Measurements from ENCODE around the gene TBC1D2.

Gene TBC1D2

GRCh38 chr9:98185611-98186171 lies 69.8 kb downstream of the TBC1D2 start:
- H3K27me3 ChIP-seq (replicated peaks; ENCODE audit: control insufficient read depth, insufficient read depth, low read length): no peaks in the 10 kb centered on the region

GRCh38 chr9:98185021-98185567 lies 70.4 kb downstream of the TBC1D2 start:
- no peak for DNase-seq (ENCODE audit: low read depth)
- Histone ChIP-seq H3K36me3 (ENCODE audit: control insufficient read depth, insufficient read depth, low read length, severe bottlenecking) (no peaks in the 10 kb centered on the region), H3K4me3 (ENCODE audit: low read length) (no peak overlapping the region), H3K4me1 (ENCODE audit: control insufficient read depth, insufficient read depth, low read length) (no peaks in the 10 kb centered on the region), H3K9ac (ENCODE audit: low read length) (no peak overlapping the region), H3K27me3 (replicated peaks; ENCODE audit: control insufficient read depth, insufficient read depth, low read length) (peaks cover 2% of the 10 kb centered on the region), H3K9me3 (ENCODE audit: control insufficient read depth, low read length) (no peaks in the 10 kb centered on the region)

More at GRCh38 chr9:98185611-98186171, 69.8 kb downstream of the TBC1D2 start:
- H3K36me3 ChIP-seq (ENCODE audit: control insufficient read depth, insufficient read depth, low read length, severe bottlenecking): no peaks in the 10 kb centered on the region
- H3K9ac ChIP-seq (ENCODE audit: low read length): no peak overlapping the region
- no peaks in the 10 kb centered on the region for H3K9me3 ChIP-seq (ENCODE audit: control insufficient read depth, low read length)
- H3K4me1 ChIP-seq (ENCODE audit: control insufficient read depth, insufficient read depth, low read length): no peaks in the 10 kb centered on the region
- no peak overlapping the region for H3K4me3 ChIP-seq (ENCODE audit: low read length)
- no peak for DNase-seq (ENCODE audit: low read depth)

- no peak for DNase-seq (ENCODE audit: low read depth)
- no peak overlapping the region for H3K9ac ChIP-seq (ENCODE audit: low read length)
- peaks cover 5% of the 10 kb centered on the region for H3K27me3 ChIP-seq (replicated peaks; ENCODE audit: control insufficient read depth, insufficient read depth, low read length)
- no peaks in the 10 kb centered on the region for H3K36me3 ChIP-seq (ENCODE audit: control insufficient read depth, insufficient read depth, low read length, severe bottlenecking)
- H3K9me3 ChIP-seq (ENCODE audit: control insufficient read depth, low read length): no peaks in the 10 kb centered on the region
- no peak overlapping the region for H3K4me3 ChIP-seq (ENCODE audit: low read length)
- H3K4me1 ChIP-seq (ENCODE audit: control insufficient read depth, insufficient read depth, low read length): no peaks in the 10 kb centered on the region
Observed at GRCh38 chr9:98184326-98184725, 71.1 kb downstream of the TBC1D2 start.

GRCh38 chr9:98182889-98183599 lies 72.4 kb downstream of the TBC1D2 start:
- no peak for DNase-seq (ENCODE audit: low read depth)
- peaks cover 5% of the 10 kb centered on the region for H3K27me3 ChIP-seq (replicated peaks; ENCODE audit: control insufficient read depth, insufficient read depth, low read length)
- no peaks in the 10 kb centered on the region for H3K4me1 ChIP-seq (ENCODE audit: control insufficient read depth, insufficient read depth, low read length)

GRCh38 chr9:98182069-98182820 lies 73.2 kb downstream of the TBC1D2 start:
- no peak overlapping the region for H3K9ac ChIP-seq (ENCODE audit: low read length)
- H3K27me3 ChIP-seq (replicated peaks; ENCODE audit: control insufficient read depth, insufficient read depth, low read length): peaks cover 5% of the 10 kb centered on the region
- no peak for DNase-seq (ENCODE audit: low read depth)
- no peak overlapping the region for H3K4me3 ChIP-seq (ENCODE audit: low read length)
- no peaks in the 10 kb centered on the region for H3K9me3 ChIP-seq (ENCODE audit: control insufficient read depth, low read length)
- H3K36me3 ChIP-seq (ENCODE audit: control insufficient read depth, insufficient read depth, low read length, severe bottlenecking): no peaks in the 10 kb centered on the region
- H3K4me1 ChIP-seq (ENCODE audit: control insufficient read depth, insufficient read depth, low read length): no peaks in the 10 kb centered on the region

More at GRCh38 chr9:98182889-98183599, 72.4 kb downstream of the TBC1D2 start:
- no peak overlapping the region for H3K4me3 ChIP-seq (ENCODE audit: low read length)
- no peak overlapping the region for H3K9ac ChIP-seq (ENCODE audit: low read length)
- H3K9me3 ChIP-seq (ENCODE audit: control insufficient read depth, low read length): no peaks in the 10 kb centered on the region
- no peaks in the 10 kb centered on the region for H3K36me3 ChIP-seq (ENCODE audit: control insufficient read depth, insufficient read depth, low read length, severe bottlenecking)

- peaks cover 6% of the 10 kb centered on the region for H3K27me3 ChIP-seq (replicated peaks; ENCODE audit: control insufficient read depth, insufficient read depth, low read length)
- no peaks in the 10 kb centered on the region for H3K36me3 ChIP-seq (ENCODE audit: control insufficient read depth, insufficient read depth, low read length, severe bottlenecking)
- H3K4me3 ChIP-seq (ENCODE audit: low read length): no peak overlapping the region
- H3K9ac ChIP-seq (ENCODE audit: low read length): no peak overlapping the region
- H3K9me3 ChIP-seq (ENCODE audit: control insufficient read depth, low read length): no peaks in the 10 kb centered on the region
- H3K4me1 ChIP-seq (ENCODE audit: control insufficient read depth, insufficient read depth, low read length): no peaks in the 10 kb centered on the region
- DNase-seq (ENCODE audit: low read depth): no peak
Observed at GRCh38 chr9:98181746-98182068, 73.7 kb downstream of the TBC1D2 start.

- H3K9me3 ChIP-seq (ENCODE audit: control insufficient read depth, low read length): no peaks in the 10 kb centered on the region
- H3K36me3 ChIP-seq (ENCODE audit: control insufficient read depth, insufficient read depth, low read length, severe bottlenecking): no peaks in the 10 kb centered on the region
- no peak overlapping the region for H3K9ac ChIP-seq (ENCODE audit: low read length)
- H3K27me3 ChIP-seq (replicated peaks; ENCODE audit: control insufficient read depth, insufficient read depth, low read length): peaks cover 8% of the 10 kb centered on the region
- no peaks in the 10 kb centered on the region for H3K4me1 ChIP-seq (ENCODE audit: control insufficient read depth, insufficient read depth, low read length)
- DNase-seq (ENCODE audit: low read depth): no peak
- H3K4me3 ChIP-seq (ENCODE audit: low read length): no peak overlapping the region
Observed at GRCh38 chr9:98180996-98181395, 74.5 kb downstream of the TBC1D2 start.

- DNase-seq (ENCODE audit: low read depth): no peak
- Histone ChIP-seq H3K27me3 (replicated peaks; ENCODE audit: control insufficient read depth, insufficient read depth, low read length) (peaks cover 13% of the 10 kb centered on the region), H3K4me1 (ENCODE audit: control insufficient read depth, insufficient read depth, low read length) (no peaks in the 10 kb centered on the region), H3K9ac (ENCODE audit: low read length) (no peak overlapping the region), H3K4me3 (ENCODE audit: low read length) (no peak overlapping the region), H3K36me3 (ENCODE audit: control insufficient read depth, insufficient read depth, low read length, severe bottlenecking) (no peaks in the 10 kb centered on the region), H3K9me3 (ENCODE audit: control insufficient read depth, low read length) (no peaks in the 10 kb centered on the region)
Observed at GRCh38 chr9:98178874-98179850, 76.3 kb downstream of the TBC1D2 start.

- H3K9ac ChIP-seq (ENCODE audit: low read length): no peak overlapping the region
- H3K36me3 ChIP-seq (ENCODE audit: control insufficient read depth, insufficient read depth, low read length, severe bottlenecking): no peaks in the 10 kb centered on the region
- DNase-seq (ENCODE audit: low read depth): no peak
- no peaks in the 10 kb centered on the region for H3K9me3 ChIP-seq (ENCODE audit: control insufficient read depth, low read length)
- H3K4me3 ChIP-seq (ENCODE audit: low read length): no peak overlapping the region
- H3K4me1 ChIP-seq (ENCODE audit: control insufficient read depth, insufficient read depth, low read length): no peaks in the 10 kb centered on the region
- peaks cover 18% of the 10 kb centered on the region for H3K27me3 ChIP-seq (replicated peaks; ENCODE audit: control insufficient read depth, insufficient read depth, low read length)
Observed at GRCh38 chr9:98176391-98177259, 78.8 kb downstream of the TBC1D2 start.

GRCh38 chr9:98175762-98176161 lies 79.7 kb downstream of the TBC1D2 start:
- DNase-seq (ENCODE audit: low read depth): no peak

More at GRCh38 chr9:98175762-98176161, 79.7 kb downstream of the TBC1D2 start:
- no peaks in the 10 kb centered on the region for H3K9me3 ChIP-seq (ENCODE audit: control insufficient read depth, low read length)
- no peaks in the 10 kb centered on the region for H3K36me3 ChIP-seq (ENCODE audit: control insufficient read depth, insufficient read depth, low read length, severe bottlenecking)
- no peaks in the 10 kb centered on the region for H3K4me1 ChIP-seq (ENCODE audit: control insufficient read depth, insufficient read depth, low read length)
- peaks cover 25% of the 10 kb centered on the region for H3K27me3 ChIP-seq (replicated peaks; ENCODE audit: control insufficient read depth, insufficient read depth, low read length)
- H3K4me3 ChIP-seq (ENCODE audit: low read length): no peak overlapping the region
- H3K9ac ChIP-seq (ENCODE audit: low read length): no peak overlapping the region
